Neural progenitor cell (in vitro differentiated cells): ENCODE results near the gene SLAMF8. TPM values are rescaled to one million over a fixed set of nuclear protein-coding genes. Genes with fewer than 3 reads are reported as not detected.

Experiments
- DNase-seq: peaks from one replicate; pipeline ENCODE4 v3.0.0-alpha.2; 2016; ENCODE audit warnings: low spot score
- H2AFZ ChIP-seq: fragments of 200-600 bp; sonication (generic); replicated peaks from 2 replicates; pipeline ENCODE4 v1.6.1; 2016; ENCODE audit warnings: antibody characterized with exemption
- H3F3A ChIP-seq: fragments of 200-600 bp; sonication (generic); 2 replicates; pipeline ENCODE4 v1.6.1; 2016; ENCODE audit warnings: antibody characterized with exemption, low read depth
- H3K27ac ChIP-seq: fragments of 200-600 bp; sonication (generic); 2 replicates; pipeline ENCODE4 v1.5.1; 2016; ENCODE audit warnings: mild to moderate bottlenecking
- H3K27me3 ChIP-seq: fragments of 200-600 bp; sonication (generic); 2 replicates; pipeline ENCODE4 v1.6.1; 2016; ENCODE audit warnings: mild to moderate bottlenecking, moderate library complexity
- H3K36me3 ChIP-seq: fragments of 200-600 bp; sonication (generic); 2 replicates; pipeline ENCODE4 v1.5.1; 2016
- H3K4me1 ChIP-seq: fragments of 200-600 bp; sonication (generic); 2 replicates; pipeline ENCODE4 v1.6.1; 2016; ENCODE audit warnings: mixed run types
- H3K4me2 ChIP-seq: fragments of 200-600 bp; sonication (generic); 2 replicates; pipeline ENCODE4 v1.6.1; 2016
- H3K4me3 ChIP-seq: fragments of 200-600 bp; sonication (generic); 2 replicates; pipeline ENCODE4 v1.5.1; 2016
- H3K79me2 ChIP-seq: fragments of 200-600 bp; sonication (generic); 2 replicates; pipeline ENCODE4 v1.6.1; 2016; ENCODE audit warnings: low read depth
- H3K9ac ChIP-seq: fragments of 200-600 bp; sonication (generic); 2 replicates; pipeline ENCODE4 v1.6.1; 2016
- H3K9me3 ChIP-seq: fragments of 200-600 bp; sonication (generic); 2 replicates; pipeline ENCODE4 v1.5.1; 2016; ENCODE audit warnings: low read depth
- H4K20me1 ChIP-seq: fragments of 200-600 bp; sonication (generic); 2 replicates; pipeline ENCODE4 v1.6.1; 2016; ENCODE audit warnings: low read depth
- H3K27ac Mint-ChIP-seq: 3 replicates; pipeline ENCODE4 v1.8.0; 2021; ENCODE audit warnings: mixed read lengths
- H3K27me3 Mint-ChIP-seq: 2 replicates; pipeline ENCODE4 v1.8.0; 2022; ENCODE audit warnings: low read depth, mild to moderate bottlenecking, inconsistent platforms, moderate library complexity, mixed read lengths; ENCODE audit not compliant: insufficient read depth
- H3K36me3 Mint-ChIP-seq: 3 replicates; pipeline ENCODE4 v1.8.0; 2021; ENCODE audit warnings: mixed read lengths
- H3K4me1 Mint-ChIP-seq: 3 replicates; pipeline ENCODE4 v1.8.0; 2021; ENCODE audit warnings: mixed read lengths
- H3K4me3 Mint-ChIP-seq: 3 replicates; pipeline ENCODE4 v1.8.0; 2021; ENCODE audit warnings: mild to moderate bottlenecking, moderate library complexity, mixed read lengths
- H3K9me3 Mint-ChIP-seq: 3 replicates; pipeline ENCODE4 v1.8.0; 2020; ENCODE audit warnings: mixed read lengths
- EZH2 ChIP-seq: fragments of 200-600 bp; sonication (generic); IDR thresholded peaks from 2 replicates; pipeline ENCODE4 v1.6.1; 2017; ENCODE audit warnings: antibody characterized with exemption, mild to moderate bottlenecking, moderate library complexity
- EZH2phosphoT487 ChIP-seq: fragments of 200-600 bp; sonication (generic); IDR thresholded peaks from 2 replicates; pipeline ENCODE4 v1.6.1; 2017; ENCODE audit warnings: antibody characterized with exemption
- small RNA-seq: library from RNA; depleted of rRNA; stranded (forward); fragments of <200 nt; gene quantifications from one replicate; pipeline ENCODE3, GENCODE V24; 2015
- total RNA-seq: library from RNA; depleted of rRNA; stranded (reverse); fragments of >200 nt; gene quantifications from 2 replicates; pipeline ENCODE4 v1.2.3, GENCODE V29; 2015; ENCODE audit warnings: low replicate concordance
- TF ChIP-seq, protein P1 (sequence below): fragments of 200-600 bp; sonication (generic); IDR thresholded peaks from 2 replicates; pipeline ENCODE4 v1.5.1; 2017; ENCODE audit warnings: antibody characterized with exemption, mild to moderate bottlenecking

Gene SLAMF8
- total RNA-seq, 1 donor from 2014 or later, result not detected

DNA sequence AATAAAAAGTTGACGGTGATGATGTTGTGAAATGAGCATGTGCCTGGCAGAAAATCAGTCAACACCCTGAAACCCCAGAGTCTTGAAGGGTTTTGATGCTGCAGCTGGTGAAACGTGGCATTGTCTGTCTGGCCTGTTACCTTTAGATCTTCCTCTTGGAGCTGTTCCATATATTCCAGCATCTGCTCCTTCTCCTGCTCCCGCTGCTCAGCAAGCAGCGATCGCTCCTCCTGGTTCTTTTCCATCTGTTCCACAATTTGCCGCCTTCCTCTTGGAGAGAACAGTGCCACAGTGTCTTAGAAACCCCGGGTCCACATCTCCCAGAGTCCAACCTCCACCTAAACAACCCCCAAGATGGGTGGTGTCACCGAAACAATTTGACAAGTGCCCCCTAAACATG lies 57.6 kb downstream of the SLAMF8 start:
- Histone ChIP-seq H3K36me3 (no peaks in the 10 kb centered on the region), H3F3A (no peaks in the 10 kb centered on the region), H3K9me3 (no peaks in the 10 kb centered on the region), H3K27me3 (no peaks in the 10 kb centered on the region), H3K4me3 (no peak overlapping the region), H3K27ac (no peak overlapping the region), H3K79me2 (no peaks in the 10 kb centered on the region), H3K4me2 (no peak overlapping the region), H2AFZ (no peak overlapping the region), H4K20me1 (no peaks in the 10 kb centered on the region), H3K4me1 (no peaks in the 10 kb centered on the region), H3K9ac (no peak overlapping the region)
- H3K4me3 Mint-ChIP-seq, result no peak overlapping the region
- H3K4me1 Mint-ChIP-seq, result no peaks in the 10 kb centered on the region
- no peak for TF ChIP-seq EZH2phosphoT487
- TF ChIP-seq, protein P1, sequence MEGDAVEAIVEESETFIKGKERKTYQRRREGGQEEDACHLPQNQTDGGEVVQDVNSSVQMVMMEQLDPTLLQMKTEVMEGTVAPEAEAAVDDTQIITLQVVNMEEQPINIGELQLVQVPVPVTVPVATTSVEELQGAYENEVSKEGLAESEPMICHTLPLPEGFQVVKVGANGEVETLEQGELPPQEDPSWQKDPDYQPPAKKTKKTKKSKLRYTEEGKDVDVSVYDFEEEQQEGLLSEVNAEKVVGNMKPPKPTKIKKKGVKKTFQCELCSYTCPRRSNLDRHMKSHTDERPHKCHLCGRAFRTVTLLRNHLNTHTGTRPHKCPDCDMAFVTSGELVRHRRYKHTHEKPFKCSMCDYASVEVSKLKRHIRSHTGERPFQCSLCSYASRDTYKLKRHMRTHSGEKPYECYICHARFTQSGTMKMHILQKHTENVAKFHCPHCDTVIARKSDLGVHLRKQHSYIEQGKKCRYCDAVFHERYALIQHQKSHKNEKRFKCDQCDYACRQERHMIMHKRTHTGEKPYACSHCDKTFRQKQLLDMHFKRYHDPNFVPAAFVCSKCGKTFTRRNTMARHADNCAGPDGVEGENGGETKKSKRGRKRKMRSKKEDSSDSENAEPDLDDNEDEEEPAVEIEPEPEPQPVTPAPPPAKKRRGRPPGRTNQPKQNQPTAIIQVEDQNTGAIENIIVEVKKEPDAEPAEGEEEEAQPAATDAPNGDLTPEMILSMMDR, result no peak
- no peak for TF ChIP-seq EZH2
- DNase-seq, result no peak
- no peak overlapping the region for H3K27ac Mint-ChIP-seq
- H3K36me3 Mint-ChIP-seq, result no peaks in the 10 kb centered on the region
- no peaks in the 10 kb centered on the region for H3K9me3 Mint-ChIP-seq
- H3K27me3 Mint-ChIP-seq, result peaks cover 2% of the 10 kb centered on the region

Small RNA genes lying within 50 kb of the gene (small RNA-seq; reads per million reads assigned to genes)
- gene RF00570, result not detected

Other genes with a start within 250 kb of the SLAMF8 start
- not detected in 2 replicates for gene APCS, start 239.0 kb upstream of the SLAMF8 start, total RNA-seq
- gene CRP, start 112.3 kb upstream of the SLAMF8 start, total RNA-seq, result not detected in 2 replicates
- 3.1 and 19.8 TPM in 2 replicates for gene DUSP23, start 45.9 kb upstream of the SLAMF8 start, total RNA-seq
- gene FCRL6, start 24.5 kb upstream of the SLAMF8 start, total RNA-seq, result not detected in 2 replicates
- not detected in 2 replicates for gene VSIG8, start 35.8 kb downstream of the SLAMF8 start, total RNA-seq
- not detected in 2 replicates for gene CFAP45, start 73.3 kb downstream of the SLAMF8 start, total RNA-seq
- 3.9 and 12.1 TPM in 2 replicates for gene TAGLN2, start 98.6 kb downstream of the SLAMF8 start, total RNA-seq
- 3.3 and 9.1 TPM in 2 replicates for gene IGSF9, start 118.7 kb downstream of the SLAMF8 start, total RNA-seq
- not detected in 2 replicates for gene SLAMF9, start 127.4 kb downstream of the SLAMF8 start, total RNA-seq
- 4.5 and 7.1 TPM in 2 replicates for gene PIGM, start 205.1 kb downstream of the SLAMF8 start, total RNA-seq
- 0.15 TPM in 1 of 2 replicates, not detected in the other for gene KCNJ10, start 243.3 kb downstream of the SLAMF8 start, total RNA-seq